IPS-18a (cell line): ENCODE data around the gene ATAD1.

Experiments used
- H3K27ac ChIP-seq: one replicate; pipeline ENCODE4 v1.5.1; 2013; ENCODE audit warnings: low read length
- H3K27me3 ChIP-seq: one replicate; pipeline ENCODE4 v1.6.1; 2013; ENCODE audit warnings: mild to moderate bottlenecking, low read length; ENCODE audit not compliant: control insufficient read depth, insufficient read depth
- H3K36me3 ChIP-seq: one replicate; pipeline ENCODE4 v1.6.1; 2013; ENCODE audit warnings: low read depth, low read length; ENCODE audit not compliant: control insufficient read depth
- H3K4me1 ChIP-seq: one replicate; pipeline ENCODE4 v1.6.1; 2013; ENCODE audit warnings: low read depth, low read length; ENCODE audit not compliant: control insufficient read depth
- H3K4me3 ChIP-seq: one replicate; pipeline ENCODE4 v1.5.1; 2013; ENCODE audit warnings: low read length
- H3K9ac ChIP-seq: one replicate; pipeline ENCODE4 v1.6.1; 2013; ENCODE audit warnings: mild to moderate bottlenecking, low read length, moderate library complexity
- H3K9me3 ChIP-seq: one replicate; pipeline ENCODE4 v1.6.1; 2013; ENCODE audit warnings: low read depth, low read length; ENCODE audit not compliant: control insufficient read depth

ATAD1 gene

GRCh38 chr10:87720665-87721064, 97.4 kb downstream of the ATAD1 start:
- no peaks in the 10 kb centered on the region for H3K27me3 ChIP-seq
- H3K4me1 ChIP-seq, result no peaks in the 10 kb centered on the region
- H3K9ac ChIP-seq, result no peak overlapping the region
- no peak overlapping the region for H3K4me3 ChIP-seq
- H3K27ac ChIP-seq, result no peak overlapping the region
- peaks cover 6% of the 10 kb centered on the region for H3K36me3 ChIP-seq
- no peaks in the 10 kb centered on the region for H3K9me3 ChIP-seq

- Histone ChIP-seq H3K4me1 (no peaks in the 10 kb centered on the region), H3K9ac (no peak overlapping the region), H3K4me3 (no peak overlapping the region), H3K27ac (no peak overlapping the region), H3K9me3 (no peaks in the 10 kb centered on the region), H3K36me3 (peaks cover 7% of the 10 kb centered on the region), H3K27me3 (no peaks in the 10 kb centered on the region)
Observed at GRCh38 chr10:87716348-87716670, 101.7 kb downstream of the ATAD1 start.

GRCh38 chr10:87715552-87716347, 102.3 kb downstream of the ATAD1 start:
- H3K27me3 ChIP-seq, result no peaks in the 10 kb centered on the region
- no peak overlapping the region for H3K4me3 ChIP-seq
- H3K9ac ChIP-seq, result no peak overlapping the region
- no peaks in the 10 kb centered on the region for H3K9me3 ChIP-seq
- H3K36me3 ChIP-seq, result peaks cover 7% of the 10 kb centered on the region
- H3K4me1 ChIP-seq, result no peaks in the 10 kb centered on the region
- no peak overlapping the region for H3K27ac ChIP-seq

- Histone ChIP-seq H3K4me3 (no peak overlapping the region), H3K4me1 (no peaks in the 10 kb centered on the region), H3K27ac (no peak overlapping the region), H3K9me3 (no peaks in the 10 kb centered on the region), H3K27me3 (no peaks in the 10 kb centered on the region), H3K9ac (no peak overlapping the region), H3K36me3 (peaks cover 7% of the 10 kb centered on the region)
Observed at GRCh38 chr10:87713707-87714106, 104.3 kb downstream of the ATAD1 start.

- no peaks in the 10 kb centered on the region for H3K9me3 ChIP-seq
- H3K36me3 ChIP-seq, result peaks cover 7% of the 10 kb centered on the region
- H3K27ac ChIP-seq, result no peak overlapping the region
- no peaks in the 10 kb centered on the region for H3K4me1 ChIP-seq
- no peak overlapping the region for H3K9ac ChIP-seq
- no peak overlapping the region for H3K4me3 ChIP-seq
- no peaks in the 10 kb centered on the region for H3K27me3 ChIP-seq
Observed at GRCh38 chr10:87712913-87713616, 105.0 kb downstream of the ATAD1 start.

GRCh38 chr10:87707254-87707653, 110.8 kb downstream of the ATAD1 start:
- Histone ChIP-seq H3K4me1 (no peaks in the 10 kb centered on the region), H3K9me3 (no peaks in the 10 kb centered on the region), H3K27me3 (no peaks in the 10 kb centered on the region), H3K36me3 (no peaks in the 10 kb centered on the region), H3K9ac (no peak overlapping the region), H3K4me3 (no peak overlapping the region), H3K27ac (no peak overlapping the region)

- H3K9ac ChIP-seq, result no peak overlapping the region
- no peaks in the 10 kb centered on the region for H3K36me3 ChIP-seq
- no peak overlapping the region for H3K4me3 ChIP-seq
- H3K9me3 ChIP-seq, result no peaks in the 10 kb centered on the region
- no peaks in the 10 kb centered on the region for H3K27me3 ChIP-seq
- H3K4me1 ChIP-seq, result no peaks in the 10 kb centered on the region
- no peak overlapping the region for H3K27ac ChIP-seq
Observed at GRCh38 chr10:87706731-87707130, 111.3 kb downstream of the ATAD1 start.

- Histone ChIP-seq H3K36me3 (no peaks in the 10 kb centered on the region), H3K9ac (no peak overlapping the region), H3K4me1 (no peaks in the 10 kb centered on the region), H3K4me3 (no peak overlapping the region), H3K27me3 (no peaks in the 10 kb centered on the region), H3K27ac (no peak overlapping the region), H3K9me3 (no peaks in the 10 kb centered on the region)
Observed at GRCh38 chr10:87705339-87705738, 112.7 kb downstream of the ATAD1 start.

GRCh38 chr10:87703771-87704170, 114.3 kb downstream of the ATAD1 start:
- Histone ChIP-seq H3K36me3 (no peaks in the 10 kb centered on the region), H3K9ac (no peak overlapping the region), H3K9me3 (no peaks in the 10 kb centered on the region), H3K27ac (no peak overlapping the region), H3K4me3 (no peak overlapping the region), H3K27me3 (no peaks in the 10 kb centered on the region), H3K4me1 (no peaks in the 10 kb centered on the region)

GRCh38 chr10:87702973-87703294, 115.1 kb downstream of the ATAD1 start:
- Histone ChIP-seq H3K9ac (no peak overlapping the region), H3K36me3 (no peaks in the 10 kb centered on the region), H3K27ac (no peak overlapping the region), H3K4me3 (no peak overlapping the region), H3K27me3 (no peaks in the 10 kb centered on the region), H3K4me1 (no peaks in the 10 kb centered on the region), H3K9me3 (no peaks in the 10 kb centered on the region)

GRCh38 chr10:87702260-87702972, 115.6 kb downstream of the ATAD1 start:
- Histone ChIP-seq H3K9ac (no peak overlapping the region), H3K36me3 (no peaks in the 10 kb centered on the region), H3K27ac (no peak overlapping the region), H3K4me3 (no peak overlapping the region), H3K4me1 (no peaks in the 10 kb centered on the region), H3K27me3 (no peaks in the 10 kb centered on the region), H3K9me3 (no peaks in the 10 kb centered on the region)
